H1 (cell line): ENCODE data around the gene TTBK2. TPM values are rescaled to one million over a fixed set of nuclear protein-coding genes. Genes with fewer than 3 reads are reported as not detected.

Source experiments
- ATF3 ChIP-seq: IDR thresholded peaks from 2 replicates; pipeline ENCODE4 v1.6.1; 2011; ENCODE audit warnings: low read depth, mild to moderate bottlenecking, low read length; ENCODE audit not compliant: insufficient read depth
- CHD2 ChIP-seq: IDR thresholded peaks from 2 replicates; pipeline ENCODE4 v1.6.1; 2012; ENCODE audit warnings: low read length, improper control_type of control experiment
- HDAC6 ChIP-seq: IDR thresholded peaks from one replicate; pipeline ENCODE4 v1.7.1; 2012; ENCODE audit warnings: low read depth, mild to moderate bottlenecking, inconsistent platforms, low read length, moderate library complexity
- MAX ChIP-seq: IDR thresholded peaks from 2 replicates; pipeline ENCODE4 v1.6.1; 2012; ENCODE audit warnings: inconsistent platforms
- NRF1 ChIP-seq: IDR thresholded peaks from 2 replicates; pipeline ENCODE4 v1.6.1; 2011; ENCODE audit warnings: mild to moderate bottlenecking, low read depth, low read length, improper control_type of control experiment
- RBBP5 ChIP-seq: IDR thresholded peaks from 2 replicates; pipeline ENCODE4 v1.7.1; 2012; ENCODE audit warnings: low read depth, mild to moderate bottlenecking, inconsistent platforms, low read length, moderate library complexity, borderline replicate concordance
- SIRT6 ChIP-seq: IDR thresholded peaks from one replicate; pipeline ENCODE4 v1.7.1; 2012; ENCODE audit warnings: low read length, inconsistent platforms
- SP4 ChIP-seq: IDR thresholded peaks from 2 replicates; pipeline ENCODE4 v1.6.1; 2012; ENCODE audit warnings: low read length, inconsistent platforms
- polyA plus RNA-seq, 7 experiments: library from polyadenylated mRNA; depleted of rRNA in 3 of 7; stranded (reverse) in 5 of 7; unstranded in 2 of 7; fragments of >200 nt in 5 of 7; fragments of 200-250 nt in 2 of 7; gene quantifications; 1 replicate in 5 of 7; 2 replicates in 1 of 7; 4 replicates in 1 of 7; pipeline versions ENCODE4 v1.2.1 to v1.2.3, GENCODE V29; 2011 to 2013; ENCODE audit warnings: missing spikeins in 2 of 7, mixed read lengths in 2 of 7
- total RNA-seq: library from RNA; stranded (reverse); fragmentation: NEBNext Ultra II Directional; extraction: Animal tissue kit (Norgen Biotek cat#: 25700); gene quantifications from 2 replicates; pipeline ENCODE4 v1.2.1, GENCODE V29; 2021

TTBK2 gene
- total and polyA plus RNA-seq, 2 of the 8 experiments (the other 6 are each of a cell fraction or from before 2014, with no cell fraction given): 2.7 to 18.2 TPM

GRCh38 chr15:42940527-42940926 lies 19.9 kb upstream of the TTBK2 start (continued):
- TF ChIP-seq ATF3 (no peak), SIRT6 (no peak), MAX (no peak), SP4 (no peak), HDAC6 (no peak), CHD2 (no peak), RBBP5 (no peak), NRF1 (no peak)
- TF ChIP-seq, all 59 proteins: peak for 0
